ENCODE data around the gene CNKSR2.
A peak's percentile ranks its signal among the peaks of the same experiment; 100 is the strongest.

Gene CNKSR2

GRCh38 chrX:21616386-21616785, 242.2 kb downstream of the CNKSR2 start:
- DNase-seq, result no peak

GRCh38 chrX:21620234-21620633, 246.0 kb downstream of the CNKSR2 start:
- no peak for DNase-seq

- DNase-seq, result no peak
Observed at GRCh38 chrX:21623778-21624501, 249.7 kb downstream of the CNKSR2 start.

- DNase-seq, result peak; percentile 7
Observed at GRCh38 chrX:21632027-21632426, 257.8 kb downstream of the CNKSR2 start.

GRCh38 chrX:21638311-21638710, 264.1 kb downstream of the CNKSR2 start:
- DNase-seq, result no peak

- DNase-seq, result no peak
Observed at GRCh38 chrX:21639775-21640174, 265.6 kb downstream of the CNKSR2 start.

- DNase-seq, result no peak
Observed at GRCh38 chrX:21645431-21645830, 271.2 kb downstream of the CNKSR2 start.

GRCh38 chrX:21645886-21646285, 271.7 kb downstream of the CNKSR2 start:
- DNase-seq, result peak; percentile 2

- DNase-seq, result no peak
Observed at GRCh38 chrX:21655901-21656586, 281.8 kb downstream of the CNKSR2 start.

- DNase-seq, result no peak
Observed at GRCh38 chrX:21656587-21657317, 282.5 kb downstream of the CNKSR2 start.

- DNase-seq, result no peak
Observed at GRCh38 chrX:21657318-21658151, 283.3 kb downstream of the CNKSR2 start.

GRCh38 chrX:21658152-21658737, 284.0 kb downstream of the CNKSR2 start, which contains the start of gene KLHL34:
Gene KLHL34 (minus strand): TSS chrX:21658330. CDS start chrX:21657788, 542 bp downstream.
- DNase-seq, result no peak

- no peak for DNase-seq
Observed at GRCh38 chrX:21658746-21659145, 284.5 kb downstream of the CNKSR2 start.

GRCh38 chrX:21659320-21659719, 285.1 kb downstream of the CNKSR2 start:
- DNase-seq, result no peak

- DNase-seq, result no peak
Observed at GRCh38 chrX:21660156-21660555, 285.9 kb downstream of the CNKSR2 start.

- peak; percentile 18 for DNase-seq
Observed at GRCh38 chrX:21661316-21661715, 287.1 kb downstream of the CNKSR2 start.

- no peak for DNase-seq
Observed at GRCh38 chrX:21662761-21663160, 288.5 kb downstream of the CNKSR2 start.

GRCh38 chrX:21666252-21666651, 292.0 kb downstream of the CNKSR2 start:
- no peak for DNase-seq

GRCh38 chrX:21666679-21667078, 292.5 kb downstream of the CNKSR2 start:
- no peak for DNase-seq

- no peak for DNase-seq
Observed at GRCh38 chrX:21674430-21675186, 300.4 kb downstream of the CNKSR2 start.

GRCh38 chrX:21675931-21676330, 301.7 kb downstream of the CNKSR2 start:
- peak; percentile 46 for DNase-seq

All from NCI-H146 (cell line).